Tibial nerve (tissue), 4 donors: ENCODE data around the gene OGA.

Source experiments
- CTCF ChIP-seq, 5 experiments: fragments of 200-600 bp in 3 of 5; fragments of 450-650 bp in 2 of 5; sonication (generic) in 3 of 5; IDR thresholded peaks; one replicate each; pipeline ENCODE4 v1.5.1; 2016 to 2019; ENCODE audit warnings: antibody characterized with exemption in 5 of 5, mild to moderate bottlenecking in 3 of 5, moderate library complexity in 2 of 5
- EP300 ChIP-seq, 2 donors: sonication (generic); formaldehyde crosslinking; IDR thresholded peaks; one replicate each; pipeline ENCODE4 v1.6.1; 2017; ENCODE audit warnings: antibody characterized with exemption in 2 of 2, mild to moderate bottlenecking in 1 of 2
- POLR2A ChIP-seq, 2 donors: fragments of 450-650 bp; IDR thresholded peaks; one replicate each; pipeline ENCODE4 v1.6.1; 2017; ENCODE audit warnings: antibody characterized with exemption in 2 of 2, mild to moderate bottlenecking in 2 of 2, moderate library complexity in 2 of 2

- TF ChIP-seq POLR2A (IDR thresholded peaks at IDR 0.05) = no peak
- TF ChIP-seq CTCF (IDR thresholded peaks at IDR 0.05) = no peak
- TF ChIP-seq EP300 (IDR thresholded peaks at IDR 0.05) = no peak
Measured at GRCh38 chr10:101845893-101846292, 27.6 kb upstream of the OGA start.
